H4 (cell line): ENCODE data around the gene RNFT2. TPM values are rescaled to one million over a fixed set of nuclear protein-coding genes. Genes with fewer than 3 reads are reported as not detected.
"Not testable (repeated sequence)": the region's sequence is repeated elsewhere in the genome, so short reads cannot be mapped to it uniquely, and the experiment has no call there.

Source experiments
- DNase-seq: peaks from one replicate; pipeline ENCODE4 v3.0.0-alpha.2; 2015; ENCODE audit warnings: low spot score
- total RNA-seq: library from RNA; depleted of rRNA; stranded (reverse); fragments of >200 nt; shearing (Covaris generic); gene quantifications from 2 replicates; pipeline ENCODE4 v1.2.3, GENCODE V29; 2014

RNFT2 gene
- total RNA-seq, 1 experiment from 2014 or later = 4.5 TPM

DNA sequence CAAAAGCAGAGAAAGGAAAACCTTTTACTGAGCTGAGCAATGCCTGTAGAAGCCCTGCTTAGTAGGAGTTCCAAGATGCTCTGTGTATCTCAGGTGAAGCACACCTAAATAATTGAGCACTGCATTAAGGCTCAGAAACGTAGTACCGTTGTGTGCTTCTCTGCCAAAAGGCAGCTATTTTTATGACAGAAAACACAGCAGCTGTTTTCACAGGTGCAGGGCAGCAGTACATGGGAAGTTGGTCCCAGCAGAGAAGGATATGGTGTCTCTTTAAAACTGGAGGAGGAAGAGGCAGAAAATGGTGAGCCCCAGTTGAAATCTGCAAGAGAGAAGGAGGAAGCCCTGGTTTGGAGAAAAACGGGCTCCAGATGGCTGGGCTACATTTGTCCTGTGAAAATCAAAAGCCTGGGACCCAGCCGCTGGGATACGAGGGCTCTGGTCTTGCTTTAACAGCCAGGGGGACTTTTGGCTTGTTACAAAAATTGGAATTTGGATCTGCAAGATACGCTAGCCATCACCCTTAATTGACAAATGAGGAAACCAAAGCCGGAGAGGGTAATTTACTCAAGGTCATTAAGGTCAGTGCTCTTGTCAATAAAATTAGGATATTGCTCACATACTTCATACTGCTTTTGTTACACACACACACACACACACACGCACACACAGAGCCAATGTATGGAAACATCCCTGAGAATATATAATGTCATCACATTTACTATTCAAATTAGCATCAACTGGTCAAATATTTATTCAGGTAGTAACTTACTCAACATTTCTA is 27.6 kb upstream of the RNFT2 start:
- no peak for DNase-seq

DNA sequence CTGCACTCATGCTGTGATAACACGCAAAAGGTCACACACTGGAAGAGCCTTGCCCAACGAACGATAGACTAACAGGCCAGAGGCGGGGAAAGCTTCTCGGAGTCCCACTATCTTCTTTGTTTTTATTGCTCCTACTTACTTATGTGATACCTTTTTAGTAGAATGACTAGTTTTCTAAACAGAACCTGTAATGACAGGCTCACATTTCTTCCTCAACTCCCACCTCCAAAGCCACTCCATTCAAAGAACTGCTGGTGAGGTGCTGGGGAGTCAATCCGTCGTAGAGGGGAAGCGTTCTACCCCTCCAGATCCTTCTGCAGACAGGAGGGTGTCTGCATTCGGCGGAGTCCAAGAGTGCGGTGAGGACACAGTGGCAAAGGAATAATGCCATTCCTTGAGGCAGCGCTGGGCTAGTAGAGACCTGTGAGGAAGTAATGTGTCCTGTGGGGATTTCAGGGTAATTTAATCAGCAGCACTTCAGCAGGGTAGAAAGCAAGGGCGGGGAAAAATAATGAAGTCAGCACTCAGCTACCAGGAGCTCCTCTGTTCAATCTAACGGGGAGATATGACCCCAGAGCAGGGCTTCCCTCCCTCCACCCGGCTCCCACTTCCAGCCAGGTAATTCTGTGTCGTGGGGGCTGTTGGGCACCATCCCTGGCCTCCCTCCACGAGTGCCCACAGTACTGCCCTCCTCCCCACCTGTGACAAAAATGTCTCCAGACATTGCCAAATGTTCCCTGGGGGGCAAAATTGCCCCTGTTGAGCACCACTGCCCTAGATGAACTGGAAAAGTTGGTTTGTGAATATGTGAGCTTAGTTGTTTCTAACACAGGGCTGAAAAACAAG is 25.4 kb upstream of the RNFT2 start:
- DNase-seq = no peak

DNA sequence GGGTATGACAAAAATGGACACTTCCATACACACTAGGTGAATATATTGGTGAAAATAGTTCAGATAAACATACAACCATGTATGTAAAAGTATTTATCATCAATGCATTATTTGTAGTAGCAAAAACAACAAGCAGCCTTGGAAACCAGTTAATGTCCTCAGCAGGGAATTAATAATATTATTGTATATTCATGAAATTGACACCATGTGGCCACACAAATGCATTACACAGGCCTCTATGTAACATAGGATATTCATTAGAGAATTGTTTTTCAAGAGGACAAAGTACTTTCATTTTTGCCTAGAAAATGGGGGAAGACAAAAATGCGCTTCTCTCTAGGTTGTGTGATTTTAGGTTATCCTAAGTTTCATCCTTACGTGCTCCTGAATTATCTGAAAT is 24.6 kb upstream of the RNFT2 start:
- DNase-seq = no peak

DNA sequence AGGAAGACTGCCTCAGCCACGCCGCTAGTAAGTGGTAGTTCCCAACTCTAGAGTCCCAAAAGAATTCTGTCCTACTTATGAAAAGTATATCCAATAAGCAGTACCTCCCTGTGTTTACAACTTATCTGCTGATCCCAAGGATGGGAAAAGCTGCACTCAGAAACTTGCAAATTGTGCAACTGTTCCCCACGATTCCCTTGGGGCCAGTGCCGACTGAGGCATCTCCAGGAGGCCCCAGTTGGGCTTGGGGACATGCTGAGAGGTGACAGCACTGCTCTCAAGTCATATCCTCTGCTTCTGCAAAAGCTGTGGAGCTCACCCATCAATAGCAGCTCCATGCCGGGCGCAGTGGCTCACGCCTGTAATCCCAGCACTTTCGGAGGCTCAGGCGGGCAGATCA is 23.9 kb upstream of the RNFT2 start:
- DNase-seq = no peak

DNA sequence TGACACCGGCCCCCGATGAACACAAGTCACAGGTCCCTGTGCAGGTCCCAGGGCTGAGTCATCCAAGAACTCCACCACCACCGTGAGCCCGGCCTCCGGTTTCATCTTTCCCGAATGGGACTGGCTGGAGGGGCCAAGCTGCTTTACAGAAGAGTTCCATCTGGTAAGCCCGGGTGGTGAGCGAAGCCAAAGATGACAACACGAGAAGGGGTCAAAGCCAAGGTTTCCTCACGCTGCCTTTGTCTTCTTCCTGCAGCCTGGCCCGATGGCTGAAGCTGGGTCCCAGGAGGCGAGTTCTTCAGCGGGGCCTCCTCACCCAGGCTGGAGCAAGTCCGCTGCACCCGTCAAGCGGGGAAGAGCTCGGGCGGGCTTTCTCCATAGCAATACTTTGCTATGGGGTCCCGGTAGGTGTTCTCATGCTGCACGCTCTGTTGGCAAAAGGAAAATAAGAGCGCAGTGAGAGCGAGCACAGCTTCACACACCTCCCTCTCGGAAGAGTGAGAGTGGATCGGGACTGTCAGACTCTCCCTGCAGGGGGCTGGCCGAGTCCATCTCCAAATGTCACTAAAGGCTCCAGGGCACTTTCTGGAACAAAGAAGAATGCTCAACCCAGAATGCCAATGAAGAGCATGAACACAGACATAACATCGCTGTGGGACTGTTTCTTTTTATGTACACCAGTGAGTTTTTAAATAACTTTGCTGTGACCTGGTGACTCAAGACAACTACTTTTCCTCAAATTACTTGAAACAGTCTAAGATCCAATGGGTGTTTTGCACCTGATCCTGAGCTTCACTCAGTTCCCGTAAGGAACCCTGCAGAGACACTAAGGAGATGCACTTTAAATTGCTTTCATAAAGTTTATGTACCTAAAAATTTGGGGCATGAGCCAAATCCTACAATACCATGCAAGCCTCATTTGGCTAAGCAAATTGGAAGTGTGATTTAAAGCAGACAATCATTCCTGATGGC is 20.4 kb upstream of the RNFT2 start:
- DNase-seq = no peak

DNA sequence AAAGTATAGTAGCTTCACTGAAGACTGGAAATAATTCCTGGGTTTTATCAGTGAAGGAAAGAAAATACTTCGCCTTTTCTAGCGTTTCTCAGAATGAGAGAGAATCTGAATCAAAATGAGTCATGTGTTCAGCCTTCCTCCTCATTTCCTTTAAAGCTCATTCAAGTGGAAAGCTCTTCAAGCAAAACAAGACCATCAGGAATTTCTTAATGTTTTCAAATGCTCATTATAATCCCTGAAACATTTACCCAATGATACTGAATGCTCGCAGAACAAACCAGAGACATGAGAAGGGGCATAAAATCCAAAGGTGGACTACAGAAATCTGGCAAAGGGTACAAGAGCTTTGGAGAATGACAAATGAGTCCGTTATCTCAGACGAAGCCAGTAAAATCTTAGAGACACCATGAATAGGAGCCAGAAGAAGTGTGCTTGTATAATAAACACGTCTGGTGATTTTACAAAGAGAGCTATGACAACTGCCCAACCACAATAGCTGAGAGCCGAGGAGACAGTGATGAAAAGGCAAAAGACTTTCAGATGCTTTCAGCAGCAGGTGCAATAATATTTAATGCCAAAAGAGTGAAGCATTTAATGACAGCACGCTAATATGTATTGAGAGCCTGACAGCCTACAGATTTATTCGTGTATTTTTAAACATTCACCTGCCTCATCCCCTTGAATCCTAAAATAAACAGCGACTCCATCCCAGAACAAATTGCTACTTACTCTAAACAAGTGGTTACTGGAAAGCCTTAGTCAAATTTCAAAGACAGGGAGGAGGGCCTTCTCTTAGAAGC is 19.3 kb upstream of the RNFT2 start:
- DNase-seq = no peak

DNA sequence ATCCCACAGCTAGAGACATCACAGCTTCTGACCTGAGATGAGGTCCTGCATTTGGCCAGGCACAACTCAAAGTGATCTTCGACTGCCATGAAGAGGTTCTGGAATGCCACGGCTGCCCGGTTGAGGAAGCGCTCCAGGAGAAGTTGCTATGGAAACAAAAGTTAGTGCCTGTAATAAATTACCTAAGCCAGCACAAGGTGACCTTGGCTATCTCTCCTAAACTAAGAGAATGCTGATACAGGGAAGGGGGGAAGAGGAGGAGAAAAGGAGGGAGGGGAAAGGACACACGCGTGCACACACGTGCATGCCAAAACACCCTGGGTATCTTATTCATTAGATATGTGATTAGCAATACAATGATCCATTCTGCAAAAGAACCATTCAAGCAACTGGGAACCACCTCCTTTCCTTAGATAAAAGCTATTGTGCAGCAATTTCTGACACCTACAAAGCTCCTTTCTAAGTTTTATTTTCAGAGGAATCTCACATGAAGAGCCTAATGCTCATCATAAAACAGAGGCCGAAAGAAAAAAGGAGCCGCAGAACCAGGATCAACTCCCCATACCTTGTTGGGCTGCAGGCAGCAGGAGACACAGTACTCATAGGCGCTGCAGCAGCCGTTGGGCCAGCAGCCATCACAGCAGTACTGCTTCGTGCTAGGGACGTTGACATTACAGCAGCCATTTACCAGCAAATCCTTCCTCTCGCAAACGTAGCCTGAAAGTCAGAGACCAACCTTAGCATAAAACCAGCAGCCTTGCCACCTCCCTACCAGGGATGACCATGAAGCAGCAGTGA is 18.2 kb upstream of the RNFT2 start:
- DNase-seq = no peak

DNA sequence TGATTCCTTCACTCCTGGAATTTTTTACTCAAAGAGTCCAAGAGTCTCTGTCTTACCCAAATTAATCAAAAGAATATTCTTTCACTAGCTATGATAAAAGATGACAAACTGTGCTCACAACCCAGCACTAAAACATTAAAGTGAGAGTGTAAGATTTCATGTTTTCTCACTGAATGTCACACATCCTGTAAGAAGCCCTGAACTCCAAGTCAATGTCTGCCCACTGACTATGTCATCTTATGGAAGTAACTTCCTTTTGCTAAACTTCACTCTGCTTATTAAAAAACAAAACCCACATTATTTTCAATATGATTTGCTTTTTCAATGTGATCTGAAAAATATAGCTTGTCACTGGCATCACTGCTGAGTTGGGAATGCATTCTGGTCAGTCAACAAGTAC is 15.9 kb upstream of the RNFT2 start:
- DNase-seq = no peak

DNA sequence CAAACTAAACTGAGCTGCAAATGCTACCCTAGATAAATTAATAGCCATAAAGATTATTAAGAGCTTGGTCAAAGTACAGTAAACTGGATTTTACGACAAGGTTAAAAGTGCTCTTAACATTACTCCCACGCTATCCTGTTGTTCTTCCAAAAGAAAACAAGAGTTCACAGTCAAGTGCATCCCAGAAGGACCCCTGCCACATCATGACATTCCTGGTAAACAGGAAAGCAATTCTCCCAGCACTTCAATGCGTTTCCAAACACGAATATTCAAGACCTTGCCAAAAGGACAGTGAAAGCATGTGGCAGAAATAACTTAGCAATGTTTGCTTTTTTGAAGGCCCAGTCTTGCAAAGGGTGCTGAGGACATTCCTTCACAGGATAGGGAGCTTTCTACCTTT is 11.4 kb upstream of the RNFT2 start:
- DNase-seq = no peak

DNA sequence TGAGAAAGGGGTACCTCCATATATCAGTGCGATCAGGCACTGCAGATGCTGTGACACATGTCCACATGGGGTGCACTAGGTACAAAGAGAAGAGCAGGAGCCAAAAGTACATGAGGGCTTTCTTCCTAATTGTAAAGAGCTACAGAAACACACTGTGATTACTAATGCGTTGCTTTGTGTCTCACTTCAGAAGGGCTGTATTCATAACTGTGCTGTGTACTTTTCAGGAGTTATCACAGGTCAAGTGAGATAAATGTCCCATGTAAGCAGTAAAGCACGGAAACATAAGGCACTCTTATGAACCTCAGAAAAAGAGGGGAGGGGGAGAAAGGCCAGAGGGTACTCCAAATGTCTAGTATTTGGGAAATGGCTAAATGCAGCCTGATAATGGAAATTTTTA is 10.9 kb upstream of the RNFT2 start:
- no peak for DNase-seq

DNA sequence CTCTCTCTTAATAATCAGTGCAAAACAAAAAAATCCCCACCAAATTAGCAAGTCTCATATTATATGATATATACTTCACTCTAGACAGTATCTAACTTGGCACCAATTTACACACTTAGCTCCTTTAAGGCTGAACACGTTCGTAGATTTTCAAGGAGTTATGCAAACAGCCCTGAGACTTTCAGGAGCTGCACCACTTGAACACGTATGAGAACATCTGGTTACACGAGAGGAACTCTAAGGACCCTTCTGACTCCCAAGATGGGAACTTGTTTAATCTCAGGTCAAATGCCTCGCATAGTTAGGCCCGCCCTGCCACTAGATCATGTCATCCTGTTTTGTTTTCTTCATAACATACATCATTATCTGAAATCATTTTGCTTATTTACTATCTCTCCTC is 10.2 kb upstream of the RNFT2 start:
- no peak for DNase-seq

DNA sequence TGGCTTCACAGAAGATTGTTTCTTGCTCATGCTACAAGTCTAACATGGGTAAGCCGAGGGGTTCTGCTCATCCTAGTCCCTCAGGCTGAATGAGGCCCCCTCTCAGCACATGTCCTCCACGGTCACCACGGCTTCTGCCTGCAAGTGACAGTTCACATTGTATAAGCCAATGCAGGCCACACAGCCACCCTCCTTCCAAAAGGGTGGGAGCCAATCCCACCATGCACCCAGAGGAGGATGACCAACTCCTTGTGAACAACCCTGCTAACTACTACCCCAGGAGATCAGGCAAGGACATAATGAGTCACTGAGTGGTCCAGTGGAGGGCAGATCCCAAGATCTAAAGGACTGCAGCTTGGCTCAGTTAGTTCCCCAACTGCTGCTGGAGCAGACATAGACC is 6.3 kb upstream of the RNFT2 start:
- DNase-seq = no peak

DNA sequence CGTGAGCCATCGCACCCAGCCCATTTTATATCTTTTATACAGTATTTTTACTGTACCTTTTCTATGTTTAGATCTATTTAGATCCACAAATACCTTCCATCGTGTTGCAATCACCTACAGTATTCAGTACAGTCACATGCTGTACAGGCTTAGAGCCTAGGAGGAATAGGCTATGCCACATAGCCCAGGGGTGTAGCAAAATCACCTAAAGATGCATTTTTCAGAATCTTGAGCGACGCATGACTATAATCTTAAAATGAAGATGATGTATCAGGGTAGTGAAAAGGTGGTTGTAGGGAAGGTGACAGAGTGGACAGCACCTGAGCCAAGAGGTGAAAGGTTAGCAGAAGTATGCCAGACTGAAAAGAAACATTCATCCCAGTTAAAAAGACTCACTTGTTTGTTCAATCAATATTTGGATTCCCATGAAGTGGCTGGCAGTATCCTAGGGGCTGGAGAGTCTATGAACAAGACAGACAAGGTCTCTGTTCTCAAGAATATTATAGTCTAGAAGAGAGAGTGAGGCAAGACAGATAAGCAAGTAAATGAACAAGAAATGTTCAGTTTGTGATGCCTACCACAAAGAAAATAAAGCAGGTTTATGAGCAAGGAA is 3.9 kb upstream of the RNFT2 start:
- no peak for DNase-seq

DNA sequence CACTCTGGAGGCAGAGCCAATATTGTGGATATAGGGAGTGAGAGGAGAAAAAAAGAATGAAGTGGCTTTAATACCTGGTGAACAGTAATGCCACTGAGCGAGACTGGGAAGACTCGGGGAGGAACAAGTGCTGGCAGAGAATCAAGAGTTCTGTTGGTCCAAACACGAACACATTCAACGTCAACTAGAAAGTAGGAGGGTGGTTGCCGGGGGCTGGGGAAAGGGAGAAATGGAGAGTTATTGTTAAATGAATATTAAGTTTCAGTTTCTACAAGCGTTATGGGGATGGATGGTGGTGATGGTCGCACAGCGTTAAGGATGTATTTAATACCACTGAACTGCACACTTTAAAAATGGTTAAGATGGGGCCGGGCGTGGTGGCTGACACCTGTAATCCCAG is 3.0 kb upstream of the RNFT2 start:
- DNase-seq = no peak

DNA sequence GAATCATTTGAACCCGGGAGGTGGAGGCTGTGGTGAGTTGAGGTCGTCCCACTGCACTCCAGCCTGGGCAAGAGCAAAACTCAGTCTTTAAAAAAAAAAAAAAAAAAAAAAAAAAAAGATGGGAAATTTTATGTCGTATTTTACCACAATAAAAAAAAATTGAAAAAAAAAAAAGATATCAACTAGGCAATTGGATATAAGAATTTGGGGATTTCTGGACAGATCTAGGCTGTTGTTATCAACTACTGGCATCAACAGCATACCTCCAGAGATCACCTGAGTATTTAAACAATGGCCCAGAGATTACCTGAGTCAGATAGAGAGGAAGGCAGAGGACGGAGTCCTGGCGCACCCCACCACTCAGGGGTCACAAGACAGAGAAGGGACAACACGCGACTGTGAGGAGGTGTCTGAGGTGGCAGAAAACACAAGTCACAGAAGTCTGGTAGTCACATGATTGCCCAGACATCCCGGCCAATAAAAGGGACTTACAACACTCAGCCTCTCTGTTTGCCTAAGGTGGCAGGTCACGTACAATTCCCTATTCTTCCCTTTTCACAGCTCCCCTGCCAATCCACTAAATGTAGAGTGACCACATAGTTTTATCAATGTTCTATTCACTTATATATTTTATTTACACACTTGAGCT is 2.0 kb upstream of the RNFT2 start:
- no peak for DNase-seq

DNA sequence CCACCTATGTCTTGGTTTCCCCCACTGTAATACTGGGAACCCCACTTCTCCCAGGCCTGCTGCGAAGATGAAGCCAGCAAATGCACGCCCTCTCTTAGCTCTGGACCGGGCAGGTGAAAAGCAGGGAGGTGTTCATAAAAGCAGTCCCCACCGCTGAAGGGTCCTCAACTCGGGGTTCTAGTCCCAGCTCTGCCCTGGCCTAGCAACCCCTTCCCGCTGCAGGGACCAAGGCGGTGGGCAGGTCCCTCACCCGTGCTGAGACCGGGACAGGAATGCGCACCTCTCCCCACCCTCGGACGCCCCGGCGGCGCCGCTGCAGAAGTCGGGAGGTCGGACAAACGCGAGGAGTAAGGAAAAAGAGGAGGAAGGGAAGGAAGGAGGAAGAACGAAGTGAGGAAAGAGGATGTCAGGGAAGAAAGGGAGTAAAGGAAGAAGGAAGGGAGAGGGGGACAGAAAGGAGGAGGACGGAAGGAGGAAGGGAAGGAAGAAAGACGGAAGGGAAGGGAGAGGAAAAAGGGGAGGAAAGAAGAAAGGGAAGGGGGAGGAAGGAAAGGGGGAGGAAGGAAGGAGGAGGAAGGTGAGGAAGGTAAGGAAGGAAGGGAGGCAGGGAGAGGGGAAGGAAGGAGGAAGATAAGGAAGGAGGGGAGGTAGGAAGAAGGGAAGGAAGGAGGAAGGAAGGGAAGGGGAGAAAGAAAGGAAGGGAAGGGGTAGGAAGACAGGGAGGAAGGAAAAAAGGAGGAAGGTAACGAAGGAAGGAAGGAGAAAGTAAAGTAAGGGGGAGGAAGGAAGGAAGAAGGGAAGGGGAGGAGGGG is 947 bp upstream of the RNFT2 start:
- DNase-seq = no peak

DNA sequence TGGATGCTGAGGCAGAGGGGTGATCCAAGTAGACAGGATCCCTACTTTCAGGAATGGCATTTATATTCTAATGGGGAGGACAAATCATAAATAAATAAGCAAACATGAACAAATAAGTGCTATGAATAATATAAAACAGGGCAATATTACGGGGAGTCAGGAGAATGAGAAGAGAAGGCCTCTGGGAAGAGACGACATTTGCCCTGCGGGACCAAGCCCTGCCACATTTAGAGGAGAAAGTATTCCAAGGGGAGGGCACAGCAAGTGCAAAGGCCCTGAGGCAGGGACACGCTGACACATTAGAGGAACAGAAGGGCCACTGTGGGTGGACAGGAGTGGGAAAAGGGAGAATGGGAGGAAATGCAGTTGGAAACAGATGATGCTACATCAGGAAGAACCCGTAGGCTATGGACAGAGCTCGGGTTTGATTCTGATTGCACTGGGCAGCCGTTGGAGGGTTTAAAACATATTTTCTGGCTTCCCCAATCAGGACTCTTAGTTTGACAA is 1.3 kb downstream of the RNFT2 start:
- DNase-seq = no peak

DNA sequence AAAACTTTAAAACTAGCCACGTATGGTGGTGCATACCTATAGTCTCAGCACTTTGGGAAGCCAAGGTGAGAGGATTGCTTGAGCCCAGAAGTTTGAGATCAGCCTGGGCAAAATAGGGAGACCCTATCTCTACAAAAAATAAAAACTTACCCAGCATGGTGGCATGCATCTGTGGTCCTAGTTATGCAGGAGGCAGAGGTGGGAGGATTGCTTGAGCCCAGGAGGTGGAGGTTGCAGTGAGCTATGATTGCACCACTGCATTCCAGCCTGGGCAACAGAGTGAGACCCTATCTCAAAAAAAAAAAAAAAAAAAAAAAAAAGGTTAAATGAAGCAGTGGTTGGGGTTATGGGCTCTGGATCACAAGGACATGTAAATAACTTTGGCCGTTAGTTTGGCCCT is 4.7 kb downstream of the RNFT2 start:
- DNase-seq = not testable (repeated sequence)
